ENCODE results near the gene OGFR.

OGFR gene

GRCh38 chr20:62812181-62812906 is 7.7 kb downstream of the OGFR start:
- intact Hi-C loops (cut with DNase I) = no loop called here
- DNase-seq = no peak

GRCh38 chr20:62812907-62813200 is 8.2 kb downstream of the OGFR start:
- no peak for DNase-seq
- intact Hi-C loops (cut with DNase I) = no loop called here

- DNase-seq = peak in 1 of 10 donors; percentile 84
- intact Hi-C loops (cut with DNase I) = no loop called here
These were observed 9.0 kb downstream of the OGFR start for GRCh38 chr20:62813588-62813987.

- no peak for DNase-seq
- intact Hi-C loops (cut with DNase I) = no loop called here
These were observed 9.5 kb downstream of the OGFR start for GRCh38 chr20:62814060-62814708.

- no peak for DNase-seq
- intact Hi-C loops (cut with DNase I) = loop anchor here (5.0 kb wide), 1 partner anchor 38 kb away; no protein-coding TSS in a partner anchor
These were observed 10.1 kb downstream of the OGFR start for GRCh38 chr20:62814709-62815065.

- DNase-seq = no peak
- intact Hi-C loops (cut with DNase I) = loop anchor here (5.0 kb wide), 1 partner anchor 37 kb away; no protein-coding TSS in a partner anchor
These were observed 10.7 kb downstream of the OGFR start for GRCh38 chr20:62815066-62815991.

- intact Hi-C loops (cut with DNase I) = loop anchor here (5.0 kb wide), 1 partner anchor 36 kb away; no protein-coding TSS in a partner anchor
- no peak for DNase-seq
These were observed 11.6 kb downstream of the OGFR start for GRCh38 chr20:62816031-62816883.

- intact Hi-C loops (cut with DNase I) = loop anchor here (5.0 kb wide), 1 partner anchor 35 kb away; no protein-coding TSS in a partner anchor
- peak in 6 of 10 donors; percentile 45 to 95 (median 76) for DNase-seq
These were observed 12.5 kb downstream of the OGFR start, which contains the start of gene COL9A3 for GRCh38 chr20:62816884-62817873. COL9A3 (plus strand) TSS chr20:62817050; CDS start chr20:62817065, 15 bp downstream.

- DNase-seq = no peak
- intact Hi-C loops (cut with DNase I) = loop anchor here (5.0 kb wide), 1 partner anchor 34 kb away; no protein-coding TSS in a partner anchor
These were observed 13.4 kb downstream of the OGFR start for GRCh38 chr20:62817975-62818591.

GRCh38 chr20:62818592-62819493 is 14.2 kb downstream of the OGFR start:
- DNase-seq = peak in 9 of 10 donors; percentile 59 to 95 (median 71)
- intact Hi-C loops (cut with DNase I) = loop anchor here (5.0 kb wide), 1 partner anchor 33 kb away; no protein-coding TSS in a partner anchor

- no peak for DNase-seq
- intact Hi-C loops (cut with DNase I) = loop anchor here (5.0 kb wide), 1 partner anchor 33 kb away; no protein-coding TSS in a partner anchor
These were observed 15.0 kb downstream of the OGFR start for GRCh38 chr20:62819494-62820174.

- intact Hi-C loops (cut with DNase I) = no loop called here
- DNase-seq = peak in 2 of 10 donors; percentile 44 to 66
These were observed 15.8 kb downstream of the OGFR start for GRCh38 chr20:62820208-62820961.

- intact Hi-C loops (cut with DNase I) = no loop called here
- no peak for DNase-seq
These were observed 16.5 kb downstream of the OGFR start for GRCh38 chr20:62820962-62821725.

- intact Hi-C loops (cut with DNase I) = no loop called here
- no peak for DNase-seq
These were observed 17.1 kb downstream of the OGFR start for GRCh38 chr20:62821726-62822210.

- intact Hi-C loops (cut with DNase I) = no loop called here
- no peak for DNase-seq
These were observed 17.7 kb downstream of the OGFR start for GRCh38 chr20:62822239-62822787.

Measured in posterior cingulate gyrus (tissue), 11 donors.